ENCODE results near the gene UBXN2A. TPM values are rescaled to one million over a fixed set of nuclear protein-coding genes. Genes with fewer than 3 reads are reported as not detected.

Gene UBXN2A
- total and polyA plus RNA-seq, 4 donors: 4.7 to 23.3 (median 8.1) TPM

DNA sequence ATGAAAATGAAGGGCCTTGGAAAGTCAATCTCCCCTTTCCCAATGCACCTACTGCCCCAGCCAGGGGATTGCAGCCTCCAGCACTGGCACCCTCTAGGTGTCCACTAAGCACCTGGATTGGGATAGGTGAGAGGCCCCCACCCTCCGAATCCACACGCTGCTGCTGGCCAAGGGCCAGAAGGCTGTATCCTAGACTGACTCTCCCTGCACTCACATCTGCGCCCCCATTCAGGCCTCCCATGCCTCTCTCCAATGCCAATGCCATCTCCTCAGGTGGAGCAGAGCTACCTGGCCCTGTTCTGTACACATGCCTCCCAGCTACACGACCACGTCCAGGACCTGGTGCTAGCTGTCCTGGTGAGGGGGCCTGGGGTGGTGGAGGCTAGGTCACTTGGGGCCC is 79.5 kb downstream of the UBXN2A start:
- no peaks in the 10 kb centered on the region for H3K27me3 ChIP-seq (ENCODE audit: control insufficient read depth in 3 of 3, insufficient read depth in 3 of 3, low read length in 2 of 3)
- no peak overlapping the region for H3K4me3 ChIP-seq
- H3K9ac ChIP-seq (ENCODE audit: insufficient read depth in 1 of 2, low read length in 2 of 2): no peak overlapping the region
- H3K27ac ChIP-seq (ENCODE audit: low read depth in 1 of 2, low read length in 1 of 2): no peak overlapping the region
- peaks cover 0 to 10% (median 0%) of the 10 kb centered on the region in 4 donors for H3K36me3 ChIP-seq (ENCODE audit: control insufficient read depth in 4 of 4, insufficient read depth in 4 of 4, low read length in 4 of 4)
- DNase-seq: no peak
- no peaks in the 10 kb centered on the region for H3K4me1 ChIP-seq (ENCODE audit: control insufficient read depth in 5 of 5, insufficient read depth in 5 of 5, low read length in 5 of 5)
- 90 to 96% methylated on average over 5 of the region's 5 CpGs for WGBS, 2 donors
- ATAC-seq (ENCODE audit: insufficient read depth, low FRiP score): no peak
- no peak for TF ChIP-seq CTCF (IDR thresholded peaks at IDR 0.05; ENCODE audit: control extremely low read depth, extremely low read depth)
- H3K9me3 ChIP-seq (ENCODE audit: control insufficient read depth in 4 of 4, insufficient read depth in 3 of 4, low read length in 3 of 4): no peaks in the 10 kb centered on the region

GRCh38 chr2:24020244-24020643 is 80.0 kb downstream of the UBXN2A start:
- Histone ChIP-seq H3K9me3 (ENCODE audit: control insufficient read depth in 4 of 4, insufficient read depth in 3 of 4, low read length in 3 of 4) (no peaks in the 10 kb centered on the region), H3K4me1 (ENCODE audit: control insufficient read depth in 5 of 5, insufficient read depth in 5 of 5, low read length in 5 of 5) (no peaks in the 10 kb centered on the region), H3K4me3 (no peak overlapping the region), H3K9ac (ENCODE audit: insufficient read depth in 1 of 2, low read length in 2 of 2) (no peak overlapping the region), H3K27ac (ENCODE audit: low read depth in 1 of 2, low read length in 1 of 2) (no peak overlapping the region), H3K27me3 (ENCODE audit: control insufficient read depth in 3 of 3, insufficient read depth in 3 of 3, low read length in 2 of 3) (no peaks in the 10 kb centered on the region), H3K36me3 (ENCODE audit: control insufficient read depth in 4 of 4, insufficient read depth in 4 of 4, low read length in 4 of 4) (peaks cover 0 to 13% (median 2%) of the 10 kb centered on the region in 4 donors)
- TF ChIP-seq CTCF (IDR thresholded peaks at IDR 0.05; ENCODE audit: control extremely low read depth, extremely low read depth): no peak
- DNase-seq: no peak
- 78 to 83% methylated on average over 4 of the region's 4 CpGs for WGBS, 2 donors
- ATAC-seq (ENCODE audit: insufficient read depth, low FRiP score): no peak

DNA sequence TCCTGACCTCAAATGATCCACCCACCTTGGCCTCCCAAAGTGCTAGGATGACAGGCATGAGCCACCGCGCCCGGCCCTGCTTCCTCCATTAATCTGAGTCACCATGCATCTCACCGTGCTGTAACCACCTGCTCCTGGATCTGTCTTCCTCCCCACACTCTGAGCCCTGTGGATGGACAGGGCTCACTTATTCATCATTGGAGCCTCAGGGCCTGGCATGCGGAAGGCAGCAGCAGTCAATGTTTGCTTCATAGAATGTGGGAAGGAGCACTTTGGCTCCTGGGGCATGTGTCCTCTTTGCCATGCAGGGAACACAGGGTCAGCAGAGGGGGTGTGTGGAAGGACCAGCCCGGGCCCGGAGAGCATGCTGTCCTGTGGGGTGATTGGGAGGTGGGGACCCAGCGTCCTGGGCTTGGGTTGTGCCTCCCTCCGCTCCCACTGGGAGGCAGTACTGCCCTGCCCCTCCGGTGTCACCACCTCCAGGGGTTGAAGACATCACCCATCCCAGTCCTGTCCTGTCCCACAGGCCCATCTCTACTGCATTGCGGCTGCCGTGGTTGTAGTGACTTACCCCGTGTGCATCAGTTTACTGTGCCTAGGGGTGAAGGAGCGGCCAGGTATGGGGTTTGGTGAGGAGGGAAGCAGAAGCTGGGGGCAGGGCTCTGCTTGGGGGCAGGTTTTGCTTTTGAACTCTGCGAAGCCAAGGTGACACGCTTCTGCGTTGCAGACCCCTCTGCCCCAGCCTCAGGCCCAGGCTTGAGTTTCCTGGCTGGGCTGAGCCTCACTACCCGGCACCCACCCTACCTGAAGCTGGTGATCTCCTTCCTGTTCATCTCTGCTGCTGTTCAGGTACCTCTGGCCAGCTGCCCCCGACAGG is 81.1 kb downstream of the UBXN2A start:
- H3K9me3 ChIP-seq (ENCODE audit: control insufficient read depth in 4 of 4, insufficient read depth in 3 of 4, low read length in 3 of 4): no peaks in the 10 kb centered on the region
- H3K4me3 ChIP-seq: no peak overlapping the region
- 79 to 87% methylated on average over 19 of the region's 19 CpGs for WGBS, 2 donors
- no peaks in the 10 kb centered on the region for H3K27me3 ChIP-seq (ENCODE audit: control insufficient read depth in 3 of 3, insufficient read depth in 3 of 3, low read length in 2 of 3)
- H3K36me3 ChIP-seq (ENCODE audit: control insufficient read depth in 4 of 4, insufficient read depth in 4 of 4, low read length in 4 of 4): peaks cover 0 to 13% (median 5%) of the 10 kb centered on the region in 4 donors
- no peak overlapping the region for H3K27ac ChIP-seq (ENCODE audit: low read depth in 1 of 2, low read length in 1 of 2)
- no peaks in the 10 kb centered on the region for H3K4me1 ChIP-seq (ENCODE audit: control insufficient read depth in 5 of 5, insufficient read depth in 5 of 5, low read length in 5 of 5)
- DNase-seq (no peak), ATAC-seq (ENCODE audit: insufficient read depth, low FRiP score) (no peak)
- no peak for TF ChIP-seq CTCF (IDR thresholded peaks at IDR 0.05; ENCODE audit: control extremely low read depth, extremely low read depth)
- H3K9ac ChIP-seq (ENCODE audit: insufficient read depth in 1 of 2, low read length in 2 of 2): no peak overlapping the region

Measured in lung (tissue), 12 donors.